Colonic mucosa (tissue), 4 donors: ENCODE measurements around the gene RAPH1. TPM values are rescaled to one million over a fixed set of nuclear protein-coding genes. Genes with fewer than 3 reads are reported as not detected.

Experiments used
- DNase-seq: peaks from one replicate; pipeline ENCODE4 v3.0.0-alpha.2; 2020
- H3K27ac ChIP-seq: fragments of 200-600 bp; one replicate; pipeline ENCODE4 v1.8.0; 2021
- H3K27me3 ChIP-seq: fragments of 200-600 bp; one replicate; pipeline ENCODE4 v1.8.0; 2021
- H3K36me3 ChIP-seq: fragments of 200-600 bp; one replicate; pipeline ENCODE4 v1.8.0; 2021
- H3K4me1 ChIP-seq: fragments of 200-600 bp; one replicate; pipeline ENCODE4 v1.8.0; 2021; ENCODE audit warnings: mild to moderate bottlenecking
- H3K4me3 ChIP-seq: fragments of 200-600 bp; one replicate; pipeline ENCODE4 v1.8.0; 2021
- H3K9ac ChIP-seq, 2 donors: one replicate each; pipeline ENCODE4 v1.7.0; 2013; ENCODE audit warnings: control low read depth in 2 of 2, low read depth in 2 of 2, low read length in 2 of 2
- H3K9me3 ChIP-seq: fragments of 200-600 bp; one replicate; pipeline ENCODE4 v1.8.0; 2021
- intact Hi-C: fragments of 100-400 bp; cut with DNase I; formaldehyde crosslinking; loops from one replicate; pipeline ENCODE4 v1.14.1; 2022
- total RNA-seq, 2 donors: library from RNA; stranded (reverse); fragmentation: NEBNext Ultra II Directional in 1 of 2; extraction: Animal tissue kit (Norgen Biotek cat#: 25700) in 1 of 2; gene quantifications; one replicate each; pipeline ENCODE4 v1.2.1, GENCODE V29; 2021
- TF ChIP-seq, protein P1 (sequence below): fragments of 200-600 bp; IDR thresholded peaks from one replicate; pipeline ENCODE4 v1.8.0; 2022; ENCODE audit warnings: antibody characterized with exemption, mild to moderate bottlenecking
- donor health status: healthy.
- donor health status: DM: no; HTN: no; CAD: no.
- donor health status: DM: no; HTN: no; CAD: no.

RAPH1 gene
- total RNA-seq, 2 donors from 2014 or later, result 26.1 to 39.5 TPM

DNA sequence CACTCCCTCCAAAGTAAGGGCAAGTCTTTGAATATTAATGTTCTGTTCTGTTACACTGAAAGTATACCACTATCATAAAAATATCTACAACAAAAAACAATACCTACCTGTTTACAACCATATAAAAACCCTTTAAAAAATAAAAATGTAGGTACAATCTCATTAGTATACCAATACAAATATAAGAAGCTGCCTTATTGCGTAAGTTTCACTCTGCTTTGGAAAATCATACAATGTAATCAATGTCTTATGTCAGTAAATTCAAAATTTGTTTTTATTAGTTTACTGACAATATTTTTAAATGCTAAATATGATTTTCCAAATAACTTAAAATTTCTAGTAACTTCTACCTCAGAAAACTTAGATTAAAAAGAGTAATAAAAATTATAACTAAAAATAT lies 72.8 kb downstream of the RAPH1 start:
- Histone ChIP-seq H3K9me3 (no peaks in the 10 kb centered on the region), H3K4me3 (no peak overlapping the region), H3K9ac (no peak overlapping the region), H3K36me3 (no peaks in the 10 kb centered on the region), H3K27ac (no peak overlapping the region), H3K27me3 (no peaks in the 10 kb centered on the region), H3K4me1 (no peaks in the 10 kb centered on the region)
- no peak for DNase-seq
- intact Hi-C loops, result no loop called here
- TF ChIP-seq, protein P1, sequence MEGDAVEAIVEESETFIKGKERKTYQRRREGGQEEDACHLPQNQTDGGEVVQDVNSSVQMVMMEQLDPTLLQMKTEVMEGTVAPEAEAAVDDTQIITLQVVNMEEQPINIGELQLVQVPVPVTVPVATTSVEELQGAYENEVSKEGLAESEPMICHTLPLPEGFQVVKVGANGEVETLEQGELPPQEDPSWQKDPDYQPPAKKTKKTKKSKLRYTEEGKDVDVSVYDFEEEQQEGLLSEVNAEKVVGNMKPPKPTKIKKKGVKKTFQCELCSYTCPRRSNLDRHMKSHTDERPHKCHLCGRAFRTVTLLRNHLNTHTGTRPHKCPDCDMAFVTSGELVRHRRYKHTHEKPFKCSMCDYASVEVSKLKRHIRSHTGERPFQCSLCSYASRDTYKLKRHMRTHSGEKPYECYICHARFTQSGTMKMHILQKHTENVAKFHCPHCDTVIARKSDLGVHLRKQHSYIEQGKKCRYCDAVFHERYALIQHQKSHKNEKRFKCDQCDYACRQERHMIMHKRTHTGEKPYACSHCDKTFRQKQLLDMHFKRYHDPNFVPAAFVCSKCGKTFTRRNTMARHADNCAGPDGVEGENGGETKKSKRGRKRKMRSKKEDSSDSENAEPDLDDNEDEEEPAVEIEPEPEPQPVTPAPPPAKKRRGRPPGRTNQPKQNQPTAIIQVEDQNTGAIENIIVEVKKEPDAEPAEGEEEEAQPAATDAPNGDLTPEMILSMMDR, result no peak

DNA sequence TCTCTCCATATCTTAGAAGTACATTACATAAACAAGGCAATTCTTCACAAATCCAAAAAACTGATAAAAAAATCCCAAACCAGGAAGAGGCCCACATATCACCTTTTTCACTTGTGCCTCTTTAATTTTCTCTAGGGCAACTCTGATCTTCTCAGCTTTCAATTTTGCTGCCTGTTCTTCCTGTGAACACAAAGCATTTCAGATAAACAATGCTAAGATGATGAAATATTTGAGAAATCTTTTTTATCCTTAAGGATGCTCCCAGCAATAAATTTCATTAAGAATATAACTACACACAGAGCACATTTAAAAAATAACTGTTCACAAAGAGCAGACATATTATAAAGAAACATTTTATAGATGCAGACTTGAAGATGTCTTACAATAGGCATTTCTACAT lies 73.4 kb downstream of the RAPH1 start:
- no peaks in the 10 kb centered on the region for H3K4me1 ChIP-seq
- intact Hi-C loops, result no loop called here
- no peak for DNase-seq
- no peak overlapping the region for H3K4me3 ChIP-seq
- H3K9ac ChIP-seq, result no peak overlapping the region
- H3K9me3 ChIP-seq, result no peaks in the 10 kb centered on the region
- H3K36me3 ChIP-seq, result no peaks in the 10 kb centered on the region
- no peak overlapping the region for H3K27ac ChIP-seq
- TF ChIP-seq, protein P1, result no peak
- no peaks in the 10 kb centered on the region for H3K27me3 ChIP-seq

DNA sequence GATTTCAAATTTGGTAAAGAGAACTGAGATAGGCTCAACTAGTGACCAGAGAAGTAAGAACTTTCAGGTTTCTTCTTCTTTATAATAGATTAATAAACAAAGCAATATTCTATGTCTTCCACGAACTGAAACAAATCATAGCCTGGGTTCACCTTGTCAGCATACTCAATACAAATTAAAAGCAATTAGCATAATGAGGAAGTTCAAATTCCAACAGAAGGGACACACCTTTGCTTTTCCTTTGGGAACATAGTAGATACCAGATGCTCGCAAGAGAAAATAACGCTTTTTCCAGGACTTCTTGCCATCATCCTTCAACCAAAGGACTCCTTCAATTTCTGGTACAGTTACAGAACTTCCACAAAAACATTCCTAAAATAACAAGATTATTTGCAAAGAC lies 79.9 kb downstream of the RAPH1 start:
- no peaks in the 10 kb centered on the region for H3K9me3 ChIP-seq
- no peak overlapping the region for H3K9ac ChIP-seq
- H3K36me3 ChIP-seq, result no peaks in the 10 kb centered on the region
- intact Hi-C loops, result loop anchor here (10.0 kb wide), 1 partner anchor 230 kb away; no protein-coding TSS in a partner anchor
- no peaks in the 10 kb centered on the region for H3K27me3 ChIP-seq
- TF ChIP-seq, protein P1, result no peak
- H3K4me1 ChIP-seq, result no peaks in the 10 kb centered on the region
- no peak for DNase-seq
- H3K4me3 ChIP-seq, result no peak overlapping the region
- peak overlapping the region; percentile 4 for H3K27ac ChIP-seq

GRCh38 chr2:203453858-203454451 lies 81.1 kb downstream of the RAPH1 start:
- H3K4me1 ChIP-seq, result no peaks in the 10 kb centered on the region
- no peaks in the 10 kb centered on the region for H3K27me3 ChIP-seq
- intact Hi-C loops, result loop anchor here (10.0 kb wide), 1 partner anchor 229 kb away; no protein-coding TSS in a partner anchor
- H3K36me3 ChIP-seq, result no peaks in the 10 kb centered on the region
- DNase-seq, result peak; percentile 35
- H3K9ac ChIP-seq, result no peak overlapping the region
- TF ChIP-seq, protein P1, result peak; percentile 62
- H3K4me3 ChIP-seq, result no peak overlapping the region
- no peaks in the 10 kb centered on the region for H3K9me3 ChIP-seq
- H3K27ac ChIP-seq, result no peak overlapping the region

GRCh38 chr2:203451689-203452088 lies 83.4 kb downstream of the RAPH1 start:
- no peak overlapping the region for H3K4me3 ChIP-seq
- H3K27ac ChIP-seq, result no peak overlapping the region
- TF ChIP-seq, protein P1, result no peak
- no peaks in the 10 kb centered on the region for H3K27me3 ChIP-seq
- no peaks in the 10 kb centered on the region for H3K9me3 ChIP-seq
- intact Hi-C loops, result loop anchor here (10.0 kb wide), 1 partner anchor 227 kb away; no protein-coding TSS in a partner anchor
- no peaks in the 10 kb centered on the region for H3K4me1 ChIP-seq
- H3K36me3 ChIP-seq, result no peaks in the 10 kb centered on the region
- no peak for DNase-seq
- H3K9ac ChIP-seq, result no peak overlapping the region
